A549 (cell line): Measurements from ENCODE around the gene ANKRD10. TPM values are rescaled to one million over a fixed set of nuclear protein-coding genes. Genes with fewer than 3 reads are reported as not detected.

Experiments used
- ATAC-seq, 2 experiments: fragments of 200-7000 bp in 1 of 2; fragments of >200 bp in 1 of 2; cut with Nextera tagmentation in 1 of 2; cut with Tn5 transposase in 1 of 2; 3 replicates each; pipeline versions ENCODE4 v1.8.0 to v1.9.1; 2018 to 2020; ENCODE audit warnings: mild to moderate bottlenecking in 1 of 2, moderate library complexity in 1 of 2
- CTCF ChIA-PET: fragments of 300-600 bp; sonication (Branson Sonifier 250); formaldehyde crosslinking; extraction: SDS; loops from one replicate; lab custom pipeline; 2021; ENCODE audit warnings: antibody characterized with exemption, inconsistent platforms; lab: Yijun Ruan, JAX
- POLR2A ChIA-PET: fragments of 350-600 bp; formaldehyde crosslinking; extraction: SDS; loops from one replicate; lab custom pipeline; 2021; ENCODE audit warnings: antibody characterized with exemption, inconsistent platforms; lab: Yijun Ruan, JAX
- DNase-seq, 2 experiments: peaks; one replicate each; pipeline versions ENCODE4 v3.0.0 to v3.0.0-alpha.2; 2011 to 2016; ENCODE audit warnings: low read depth in 1 of 2, low spot score in 1 of 2
- FAIRE-seq: peaks from 2 replicates; lab custom pipeline; 2011; peaks lifted over from hg19 to GRCh38; lab: Jason Lieb, UNC
- H3K27ac ChIP-seq, 2 experiments: fragments of >200 bp; sonication (Bioruptor Twin); formaldehyde crosslinking; 3 replicates each; pipeline ENCODE4 v1.5.1; 2016 to 2017
- H3K4me1 ChIP-seq: fragments of >200 bp; sonication (Bioruptor Twin); formaldehyde crosslinking; 3 replicates; pipeline ENCODE4 v1.6.1; 2016
- H3K4me2 ChIP-seq: fragments of >200 bp; sonication (Bioruptor Twin); formaldehyde crosslinking; 3 replicates; pipeline ENCODE4 v1.6.1; 2016
- H3K4me3 ChIP-seq: fragments of >200 bp; sonication (Bioruptor Twin); formaldehyde crosslinking; 3 replicates; pipeline ENCODE4 v1.5.1; 2016
- H3K9me3 ChIP-seq: fragments of >200 bp; sonication (Bioruptor Twin); formaldehyde crosslinking; 3 replicates; pipeline ENCODE4 v1.6.1; 2016
- CBX2 ChIP-seq: fragments of 200-600 bp; sonication (generic); IDR thresholded peaks from 2 replicates; pipeline ENCODE4 v1.6.1; 2016; ENCODE audit warnings: low read depth, mild to moderate bottlenecking, borderline replicate concordance
- CEBPB ChIP-seq, 2 experiments: fragments of >200 bp in 1 of 2; sonication (Bioruptor Twin) in 1 of 2; formaldehyde crosslinking in 1 of 2; IDR thresholded peaks; 2 replicates each; pipeline ENCODE4 v1.6.1; 2012 to 2016
- CHD4 ChIP-seq: fragments of 200-600 bp; sonication (generic); IDR thresholded peaks from 2 replicates; pipeline ENCODE4 v1.6.1; 2016; ENCODE audit warnings: antibody characterized with exemption, mild to moderate bottlenecking, borderline replicate concordance
- EHF ChIP-seq: fragments of 250-450 bp; sonication (Bioruptor Pico); IDR thresholded peaks from 2 replicates; pipeline ENCODE4 v1.5.0; 2020; ENCODE audit warnings: mild to moderate bottlenecking
- EHMT2 ChIP-seq: fragments of 200-600 bp; sonication (generic); IDR thresholded peaks from 2 replicates; pipeline ENCODE4 v1.6.1; 2016; ENCODE audit warnings: antibody characterized with exemption, low read depth, mild to moderate bottlenecking, moderate library complexity
- FOSB ChIP-seq: fragments of 250-450 bp; sonication (Bioruptor Pico); IDR thresholded peaks from 2 replicates; pipeline ENCODE4 v1.5.0; 2020; ENCODE audit warnings: mild to moderate bottlenecking, moderate library complexity
- HDAC2 ChIP-seq: fragments of 200-600 bp; sonication (generic); IDR thresholded peaks from 2 replicates; pipeline ENCODE4 v1.6.1; 2016
- HOXB5 ChIP-seq: fragments of 250-450 bp; sonication (Bioruptor Pico); IDR thresholded peaks from 2 replicates; pipeline ENCODE4 v1.5.0; 2020; ENCODE audit warnings: mild to moderate bottlenecking, moderate library complexity
- JUN ChIP-seq, 2 experiments: fragments of >200 bp; sonication (Bioruptor Twin); formaldehyde crosslinking; IDR thresholded peaks; 2 replicates in 1 of 2; 3 replicates in 1 of 2; pipeline ENCODE4 v1.6.1; 2016 to 2017
- KDM5A ChIP-seq: fragments of 200-600 bp; sonication (generic); IDR thresholded peaks from 2 replicates; pipeline ENCODE4 v1.6.1; 2016; ENCODE audit warnings: antibody characterized with exemption, mild to moderate bottlenecking
- MAFK ChIP-seq: fragments of 450-650 bp; IDR thresholded peaks from 2 replicates; pipeline ENCODE4 v1.6.1; 2014; ENCODE audit not compliant: partially characterized antibody
- MAZ ChIP-seq: fragments of 150-350 bp; IDR thresholded peaks from 2 replicates; pipeline ENCODE4 v1.6.1; 2014; ENCODE audit warnings: antibody characterized with exemption, low read depth, low read length, borderline replicate concordance
- NPAS2 ChIP-seq: fragments of 250-450 bp; sonication (Bioruptor Pico); IDR thresholded peaks from 2 replicates; pipeline ENCODE4 v1.8.0; 2022; ENCODE audit warnings: mild to moderate bottlenecking, moderate library complexity, borderline replicate concordance
- PHF8 ChIP-seq: fragments of 200-600 bp; sonication (generic); IDR thresholded peaks from 2 replicates; pipeline ENCODE4 v1.6.1; 2016; ENCODE audit warnings: low read depth, mild to moderate bottlenecking, antibody characterized with exemption, moderate library complexity, borderline replicate concordance
- POLR2A ChIP-seq: IDR thresholded peaks from 2 replicates; pipeline ENCODE4 v1.6.1; 2012; ENCODE audit warnings: mild to moderate bottlenecking, low read length
- POLR2AphosphoS2 ChIP-seq: conservative IDR thresholded peaks from 2 replicates; pipeline ENCODE4 v1.6.1; 2012; ENCODE audit warnings: low read length, improper control_type of control experiment, inconsistent platforms
- RAD21 ChIP-seq, 2 experiments: fragments of >200 bp in 1 of 2; sonication (Bioruptor Twin) in 1 of 2; formaldehyde crosslinking in 1 of 2; IDR thresholded peaks in 1 of 2; conservative IDR thresholded peaks in 1 of 2; 2 replicates in 1 of 2; 3 replicates in 1 of 2; pipeline ENCODE4 v1.6.1; 2012 to 2018; ENCODE audit warnings: inconsistent platforms in 1 of 2
- SMC3 ChIP-seq: fragments of >200 bp; sonication (Bioruptor Twin); formaldehyde crosslinking; IDR thresholded peaks from 3 replicates; pipeline ENCODE4 v1.6.1; 2018; ENCODE audit warnings: inconsistent platforms
- SREBF2 ChIP-seq: fragments of 450-650 bp; IDR thresholded peaks from 2 replicates; pipeline ENCODE4 v1.6.1; 2014; ENCODE audit warnings: mild to moderate bottlenecking, moderate library complexity
- TP53 ChIP-seq: fragments of 250-450 bp; sonication (Bioruptor Pico); IDR thresholded peaks from 2 replicates; pipeline ENCODE4 v1.5.0; 2021; ENCODE audit warnings: mild to moderate bottlenecking, moderate library complexity
- ZNF302 ChIP-seq: fragments of 250-450 bp; sonication (Bioruptor Pico); IDR thresholded peaks from 2 replicates; pipeline ENCODE4 v1.9.0; 2021; ENCODE audit warnings: inconsistent platforms, mild to moderate bottlenecking, moderate library complexity
- ZSCAN20 ChIP-seq: fragments of 250-450 bp; sonication (Bioruptor Pico); IDR thresholded peaks from 2 replicates; pipeline ENCODE4 v1.8.0; 2022; ENCODE audit warnings: mild to moderate bottlenecking, moderate library complexity
- WGBS: methylation state at CpG from one replicate; pipeline ENCODE4 v1.1.6; 2017; ENCODE audit errors: missing lambda C conversion rate; 5-methylcytosine and 5-hydroxymethylcytosine counted together
- polyA plus RNA-seq, 4 experiments: library from polyadenylated mRNA; depleted of rRNA in 3 of 4; stranded (reverse); fragments of >200 nt; fragmentation: RNase III in 1 of 4; extraction: RNeasy Plus Mini Kit Qiagen cat#74134 plus additional on column Dnase treatment in 1 of 4; gene quantifications; 2 replicates in 3 of 4; 3 replicates in 1 of 4; pipeline ENCODE4 v1.2.3, GENCODE V29; 2011 to 2017
- TF ChIP-seq, protein P1 (sequence below): fragments of >200 bp; sonication (Bioruptor Twin); formaldehyde crosslinking; IDR thresholded peaks from 2 replicates; pipeline ENCODE4 v1.6.1; 2016
- TF ChIP-seq, protein P2 (sequence below): fragments of 450-650 bp; IDR thresholded peaks from 2 replicates; pipeline ENCODE4 v1.6.1; 2014; ENCODE audit warnings: antibody characterized with exemption
- TF ChIP-seq, protein P3 (sequence below): fragments of 200-600 bp; sonication (generic); IDR thresholded peaks from 2 replicates; pipeline ENCODE4 v1.6.1; 2016; ENCODE audit warnings: antibody characterized with exemption, mild to moderate bottlenecking, moderate library complexity
- TF ChIP-seq, protein P4 (sequence below): IDR thresholded peaks from 2 replicates; pipeline ENCODE4 v1.6.1; 2012; ENCODE audit warnings: low read depth, borderline replicate concordance
- TF ChIP-seq, protein P5 (sequence below): IDR thresholded peaks from 2 replicates; pipeline ENCODE4 v1.6.1; 2012
- TF ChIP-seq, protein P6 (sequence below): fragments of 150-350 bp; IDR thresholded peaks from 2 replicates; pipeline ENCODE4 v1.6.1; 2014; ENCODE audit warnings: low read depth, mild to moderate bottlenecking, low read length
- TF ChIP-seq, protein P7 (sequence below): IDR thresholded peaks from 2 replicates; pipeline ENCODE4 v1.6.1; 2012

ANKRD10 gene
- polyA plus RNA-seq, 2 of the 4 experiments (the other 2 are of a cell fraction), result 32.1 to 66.0 TPM

DNA sequence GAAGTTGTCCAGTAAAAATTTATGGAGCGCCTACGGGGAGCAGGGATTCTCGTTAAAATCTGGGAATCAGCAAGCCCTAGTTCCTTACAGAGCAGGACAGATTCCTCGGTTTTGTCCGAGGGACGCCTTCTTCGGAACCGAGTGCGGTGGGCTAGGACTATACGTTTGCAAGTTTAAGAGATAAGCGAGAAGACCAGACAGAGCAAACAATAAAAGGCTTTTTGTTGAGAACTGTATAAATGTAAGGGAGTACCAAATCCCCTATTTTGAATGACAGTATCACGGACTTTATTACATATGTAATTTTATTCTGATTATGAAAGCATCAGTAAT, 971 bp upstream of the ANKRD10 start:
- 11% methylated on average over 9 of the region's 12 CpGs for WGBS
- ATAC-seq (no peak; a peak in 1 of 6 replicates), DNase-seq (no peak), FAIRE-seq (no peak)
- TF ChIP-seq, protein P1, sequence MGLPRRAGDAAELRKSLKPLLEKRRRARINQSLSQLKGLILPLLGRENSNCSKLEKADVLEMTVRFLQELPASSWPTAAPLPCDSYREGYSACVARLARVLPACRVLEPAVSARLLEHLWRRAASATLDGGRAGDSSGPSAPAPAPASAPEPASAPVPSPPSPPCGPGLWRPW, result no peak
- TF ChIP-seq CBX2, result no peak
- no peak for TF ChIP-seq HDAC2
- no peak for TF ChIP-seq ZNF302
- TF ChIP-seq KDM5A, result no peak
- no peak for TF ChIP-seq POLR2A
- no peak for TF ChIP-seq SREBF2
- TF ChIP-seq RAD21 (conservative IDR thresholded peaks at IDR 0.05 in 1 of 2, IDR thresholded peaks at IDR 0.05 in 1 of 2), result no peak
- CTCF ChIA-PET, result interaction anchor here (0.6 to 2.9 kb wide), 11 partner anchors 8 to 144 kb away, joined by 3 to 11 read pairs (median 4); no protein-coding TSS in a partner anchor
- H3K9me3 ChIP-seq, result no peaks in the 10 kb centered on the region
- H3K4me1 ChIP-seq, result peaks cover 16% of the 10 kb centered on the region
- POLR2A ChIA-PET, result interaction anchor here (0.9 to 2.3 kb wide), 3 partner anchors 15 to 201 kb away, joined by 3 to 13 read pairs (median 9); no protein-coding TSS in a partner anchor
- peak overlapping the region; percentile 79 for H3K4me2 ChIP-seq
- peak overlapping the region; percentile 100 for H3K27ac ChIP-seq
- peak overlapping the region; percentile 99 for H3K4me3 ChIP-seq

DNA sequence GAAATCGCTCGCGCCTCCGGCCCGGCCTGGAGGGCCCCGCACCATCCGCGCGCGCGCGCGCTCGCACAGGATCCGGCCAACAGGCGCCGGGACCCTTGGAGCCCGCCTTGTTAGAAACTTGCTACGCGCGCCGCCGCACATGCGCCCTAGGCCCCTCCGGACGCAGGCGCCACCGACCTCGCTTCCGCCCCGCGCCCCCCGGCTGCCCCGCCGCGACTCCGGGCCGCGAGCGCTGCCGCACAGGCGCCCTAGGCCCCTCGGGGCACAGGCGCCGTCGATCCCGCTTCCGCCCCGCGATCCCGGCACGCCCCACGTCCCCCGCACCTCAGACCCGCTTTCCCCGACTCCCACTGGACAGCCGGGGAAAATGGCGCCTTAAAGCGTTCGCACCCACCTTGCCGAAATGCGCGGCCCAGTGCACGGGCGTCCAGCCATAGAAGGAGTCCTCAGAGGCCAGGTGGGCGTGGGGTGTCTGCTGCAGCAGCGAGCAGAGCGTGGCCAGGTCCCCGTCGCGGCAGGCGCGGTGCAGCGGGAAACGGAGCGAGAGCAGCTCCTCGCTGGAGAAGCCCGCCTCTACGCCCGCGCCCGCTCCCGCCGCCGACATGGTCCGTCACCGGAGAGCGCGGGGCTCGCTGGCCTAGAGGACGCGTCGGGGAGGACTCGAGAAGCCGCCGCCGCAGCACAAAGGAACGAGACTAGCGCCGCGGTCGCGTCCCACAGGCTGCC, 375 bp downstream of the ANKRD10 start:
- peak overlapping the region; percentile 83 for H3K4me2 ChIP-seq
- no peak for FAIRE-seq
- TF ChIP-seq FOSB (CRISPR knock-in tag), result no peak
- TF ChIP-seq EHMT2, result no peak
- no peak for TF ChIP-seq CBX2
- TF ChIP-seq POLR2AphosphoS2, result no peak
- TF ChIP-seq MAFK, result no peak
- TF ChIP-seq HOXB5, result no peak
- TF ChIP-seq, protein P2, sequence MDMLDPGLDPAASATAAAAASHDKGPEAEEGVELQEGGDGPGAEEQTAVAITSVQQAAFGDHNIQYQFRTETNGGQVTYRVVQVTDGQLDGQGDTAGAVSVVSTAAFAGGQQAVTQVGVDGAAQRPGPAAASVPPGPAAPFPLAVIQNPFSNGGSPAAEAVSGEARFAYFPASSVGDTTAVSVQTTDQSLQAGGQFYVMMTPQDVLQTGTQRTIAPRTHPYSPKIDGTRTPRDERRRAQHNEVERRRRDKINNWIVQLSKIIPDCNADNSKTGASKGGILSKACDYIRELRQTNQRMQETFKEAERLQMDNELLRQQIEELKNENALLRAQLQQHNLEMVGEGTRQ, result no peak
- TF ChIP-seq, protein P3, sequence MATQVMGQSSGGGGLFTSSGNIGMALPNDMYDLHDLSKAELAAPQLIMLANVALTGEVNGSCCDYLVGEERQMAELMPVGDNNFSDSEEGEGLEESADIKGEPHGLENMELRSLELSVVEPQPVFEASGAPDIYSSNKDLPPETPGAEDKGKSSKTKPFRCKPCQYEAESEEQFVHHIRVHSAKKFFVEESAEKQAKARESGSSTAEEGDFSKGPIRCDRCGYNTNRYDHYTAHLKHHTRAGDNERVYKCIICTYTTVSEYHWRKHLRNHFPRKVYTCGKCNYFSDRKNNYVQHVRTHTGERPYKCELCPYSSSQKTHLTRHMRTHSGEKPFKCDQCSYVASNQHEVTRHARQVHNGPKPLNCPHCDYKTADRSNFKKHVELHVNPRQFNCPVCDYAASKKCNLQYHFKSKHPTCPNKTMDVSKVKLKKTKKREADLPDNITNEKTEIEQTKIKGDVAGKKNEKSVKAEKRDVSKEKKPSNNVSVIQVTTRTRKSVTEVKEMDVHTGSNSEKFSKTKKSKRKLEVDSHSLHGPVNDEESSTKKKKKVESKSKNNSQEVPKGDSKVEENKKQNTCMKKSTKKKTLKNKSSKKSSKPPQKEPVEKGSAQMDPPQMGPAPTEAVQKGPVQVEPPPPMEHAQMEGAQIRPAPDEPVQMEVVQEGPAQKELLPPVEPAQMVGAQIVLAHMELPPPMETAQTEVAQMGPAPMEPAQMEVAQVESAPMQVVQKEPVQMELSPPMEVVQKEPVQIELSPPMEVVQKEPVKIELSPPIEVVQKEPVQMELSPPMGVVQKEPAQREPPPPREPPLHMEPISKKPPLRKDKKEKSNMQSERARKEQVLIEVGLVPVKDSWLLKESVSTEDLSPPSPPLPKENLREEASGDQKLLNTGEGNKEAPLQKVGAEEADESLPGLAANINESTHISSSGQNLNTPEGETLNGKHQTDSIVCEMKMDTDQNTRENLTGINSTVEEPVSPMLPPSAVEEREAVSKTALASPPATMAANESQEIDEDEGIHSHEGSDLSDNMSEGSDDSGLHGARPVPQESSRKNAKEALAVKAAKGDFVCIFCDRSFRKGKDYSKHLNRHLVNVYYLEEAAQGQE, result no peak
- TF ChIP-seq CHD4, result no peak
- TF ChIP-seq, protein P4, sequence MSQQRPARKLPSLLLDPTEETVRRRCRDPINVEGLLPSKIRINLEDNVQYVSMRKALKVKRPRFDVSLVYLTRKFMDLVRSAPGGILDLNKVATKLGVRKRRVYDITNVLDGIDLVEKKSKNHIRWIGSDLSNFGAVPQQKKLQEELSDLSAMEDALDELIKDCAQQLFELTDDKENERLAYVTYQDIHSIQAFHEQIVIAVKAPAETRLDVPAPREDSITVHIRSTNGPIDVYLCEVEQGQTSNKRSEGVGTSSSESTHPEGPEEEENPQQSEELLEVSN, result peak; percentile 17; the same call in 1 of the 2 replicates
- no peak for TF ChIP-seq EHF (CRISPR knock-in tag)
- TF ChIP-seq, protein P5, sequence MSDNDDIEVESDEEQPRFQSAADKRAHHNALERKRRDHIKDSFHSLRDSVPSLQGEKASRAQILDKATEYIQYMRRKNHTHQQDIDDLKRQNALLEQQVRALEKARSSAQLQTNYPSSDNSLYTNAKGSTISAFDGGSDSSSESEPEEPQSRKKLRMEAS, result peak; percentile 60; the same call in 1 of the 2 replicates
- no peak for TF ChIP-seq NPAS2 (CRISPR knock-in tag)
- TF ChIP-seq MAZ, result no peak
- TF ChIP-seq, protein P6, sequence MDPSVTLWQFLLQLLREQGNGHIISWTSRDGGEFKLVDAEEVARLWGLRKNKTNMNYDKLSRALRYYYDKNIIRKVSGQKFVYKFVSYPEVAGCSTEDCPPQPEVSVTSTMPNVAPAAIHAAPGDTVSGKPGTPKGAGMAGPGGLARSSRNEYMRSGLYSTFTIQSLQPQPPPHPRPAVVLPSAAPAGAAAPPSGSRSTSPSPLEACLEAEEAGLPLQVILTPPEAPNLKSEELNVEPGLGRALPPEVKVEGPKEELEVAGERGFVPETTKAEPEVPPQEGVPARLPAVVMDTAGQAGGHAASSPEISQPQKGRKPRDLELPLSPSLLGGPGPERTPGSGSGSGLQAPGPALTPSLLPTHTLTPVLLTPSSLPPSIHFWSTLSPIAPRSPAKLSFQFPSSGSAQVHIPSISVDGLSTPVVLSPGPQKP, result no peak
- TF ChIP-seq SMC3, result no peak; the same call in 2 of the 3 replicates
- peak; percentile 43; the same call in 1 of the 2 replicates for TF ChIP-seq PHF8
- no peak for TF ChIP-seq TP53 (CRISPR knock-in tag)
- TF ChIP-seq, protein P7, sequence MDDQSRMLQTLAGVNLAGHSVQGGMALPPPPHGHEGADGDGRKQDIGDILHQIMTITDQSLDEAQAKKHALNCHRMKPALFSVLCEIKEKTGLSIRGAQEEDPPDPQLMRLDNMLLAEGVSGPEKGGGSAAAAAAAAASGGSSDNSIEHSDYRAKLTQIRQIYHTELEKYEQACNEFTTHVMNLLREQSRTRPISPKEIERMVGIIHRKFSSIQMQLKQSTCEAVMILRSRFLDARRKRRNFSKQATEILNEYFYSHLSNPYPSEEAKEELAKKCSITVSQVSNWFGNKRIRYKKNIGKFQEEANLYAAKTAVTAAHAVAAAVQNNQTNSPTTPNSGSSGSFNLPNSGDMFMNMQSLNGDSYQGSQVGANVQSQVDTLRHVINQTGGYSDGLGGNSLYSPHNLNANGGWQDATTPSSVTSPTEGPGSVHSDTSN, result no peak
- no peak for TF ChIP-seq CEBPB (IDR thresholded peaks at IDR 0.05)
- no peak for TF ChIP-seq ZSCAN20 (CRISPR knock-in tag)
- peak in 1 of 2 experiments; percentile 65; a peak in 2 of 5 replicates for TF ChIP-seq JUN (IDR thresholded peaks at IDR 0.05)

More for the DNA sequence above, 375 bp downstream of the ANKRD10 start:
- ChIA-PET POLR2A (interaction anchor here (0.7 to 2.3 kb wide), 5 partner anchors 8 to 199 kb away, joined by 3 to 13 read pairs (median 4); no protein-coding TSS in a partner anchor), CTCF (interaction anchor here (1.0 to 2.9 kb wide), 6 partner anchors 10 to 459 kb away, joined by 3 to 11 read pairs (median 6); no protein-coding TSS in a partner anchor)
- peak; percentile 28 to 75 for DNase-seq
- Histone ChIP-seq H3K27ac (peak overlapping the region; percentile 100), H3K9me3 (no peaks in the 10 kb centered on the region), H3K4me1 (peaks cover 23% of the 10 kb centered on the region), H3K4me3 (peak overlapping the region; percentile 99)
- no CpG with 5 or more reads among the region's 103 CpGs for WGBS
- peak; percentile 55 to 59 for ATAC-seq
